ENCODE data around the gene EDEM1.

GRCh38 chr3:5248822-5249221 is 61.3 kb downstream of the EDEM1 start:
- TF ChIP-seq, protein P1, sequence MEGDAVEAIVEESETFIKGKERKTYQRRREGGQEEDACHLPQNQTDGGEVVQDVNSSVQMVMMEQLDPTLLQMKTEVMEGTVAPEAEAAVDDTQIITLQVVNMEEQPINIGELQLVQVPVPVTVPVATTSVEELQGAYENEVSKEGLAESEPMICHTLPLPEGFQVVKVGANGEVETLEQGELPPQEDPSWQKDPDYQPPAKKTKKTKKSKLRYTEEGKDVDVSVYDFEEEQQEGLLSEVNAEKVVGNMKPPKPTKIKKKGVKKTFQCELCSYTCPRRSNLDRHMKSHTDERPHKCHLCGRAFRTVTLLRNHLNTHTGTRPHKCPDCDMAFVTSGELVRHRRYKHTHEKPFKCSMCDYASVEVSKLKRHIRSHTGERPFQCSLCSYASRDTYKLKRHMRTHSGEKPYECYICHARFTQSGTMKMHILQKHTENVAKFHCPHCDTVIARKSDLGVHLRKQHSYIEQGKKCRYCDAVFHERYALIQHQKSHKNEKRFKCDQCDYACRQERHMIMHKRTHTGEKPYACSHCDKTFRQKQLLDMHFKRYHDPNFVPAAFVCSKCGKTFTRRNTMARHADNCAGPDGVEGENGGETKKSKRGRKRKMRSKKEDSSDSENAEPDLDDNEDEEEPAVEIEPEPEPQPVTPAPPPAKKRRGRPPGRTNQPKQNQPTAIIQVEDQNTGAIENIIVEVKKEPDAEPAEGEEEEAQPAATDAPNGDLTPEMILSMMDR (IDR thresholded peaks at IDR 0.05): no peak
- TF ChIP-seq POLR2A (IDR thresholded peaks at IDR 0.05): no peak

All from uterus (tissue), 2 donors.